IPS-15b (cell line): ENCODE measurements around the gene CCNB1IP1.
A peak's percentile ranks its signal among the peaks of the same experiment; 100 is the strongest.
"Not testable (repeated sequence)": the region's sequence is repeated elsewhere in the genome, so short reads cannot be mapped to it uniquely, and the experiment has no call there.

Experiments used
- H3K27me3 ChIP-seq: one replicate; pipeline ENCODE4 v1.6.1; 2013; ENCODE audit warnings: low read length; ENCODE audit not compliant: control insufficient read depth, insufficient read depth
- H3K36me3 ChIP-seq: one replicate; pipeline ENCODE4 v1.6.1; 2013; ENCODE audit warnings: low read length; ENCODE audit not compliant: control insufficient read depth, insufficient read depth
- H3K4me1 ChIP-seq: one replicate; pipeline ENCODE4 v1.6.1; 2013; ENCODE audit warnings: mild to moderate bottlenecking, low read length; ENCODE audit not compliant: control insufficient read depth, insufficient read depth
- H3K4me3 ChIP-seq: one replicate; pipeline ENCODE4 v1.5.1; 2013; ENCODE audit warnings: low read depth, low read length
- H3K9ac ChIP-seq: one replicate; pipeline ENCODE4 v1.6.1; 2013; ENCODE audit warnings: low read depth, mild to moderate bottlenecking, low read length
- H3K9me3 ChIP-seq: one replicate; pipeline ENCODE4 v1.6.1; 2013; ENCODE audit warnings: mild to moderate bottlenecking, low read length; ENCODE audit not compliant: control insufficient read depth, insufficient read depth

CCNB1IP1 gene, protein sequence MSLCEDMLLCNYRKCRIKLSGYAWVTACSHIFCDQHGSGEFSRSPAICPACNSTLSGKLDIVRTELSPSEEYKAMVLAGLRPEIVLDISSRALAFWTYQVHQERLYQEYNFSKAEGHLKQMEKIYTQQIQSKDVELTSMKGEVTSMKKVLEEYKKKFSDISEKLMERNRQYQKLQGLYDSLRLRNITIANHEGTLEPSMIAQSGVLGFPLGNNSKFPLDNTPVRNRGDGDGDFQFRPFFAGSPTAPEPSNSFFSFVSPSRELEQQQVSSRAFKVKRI

GRCh38 chr14:20332788-20333493 is at the start of gene CCNB1IP1:
Gene CCNB1IP1, minus strand, starts transcription at chr14:20333279. Its CDS starts 16,756 bp downstream, at chr14:20316523.
- Histone ChIP-seq H3K9me3 (no peaks in the 10 kb centered on the region), H3K36me3 (peaks cover 4% of the 10 kb centered on the region), H3K4me1 (peaks cover 5% of the 10 kb centered on the region), H3K27me3 (no peaks in the 10 kb centered on the region), H3K9ac (peak within 1 kb of the TSS; percentile 94), H3K4me3 (peak within 1 kb of the TSS; percentile 86)

DNA sequence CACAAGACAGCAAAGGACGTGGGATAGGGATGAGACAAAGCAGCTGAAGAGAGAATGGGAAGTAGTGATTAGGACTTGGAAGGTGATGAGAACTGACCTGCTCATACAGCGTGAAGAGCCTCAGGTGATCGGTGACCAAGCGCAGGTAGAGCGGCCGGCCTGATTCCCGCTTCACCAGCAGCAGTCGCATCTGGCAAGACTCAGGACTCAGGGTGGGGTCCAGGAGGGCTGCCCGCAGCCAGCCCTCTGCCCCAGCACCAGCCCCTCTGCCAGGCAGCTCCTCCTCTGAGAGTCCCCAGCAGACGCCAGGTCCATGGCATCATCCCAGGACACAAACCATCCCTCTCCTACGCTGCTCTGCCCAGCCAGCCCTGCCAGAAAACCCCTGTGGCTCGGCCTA is 49.4 kb upstream of the CCNB1IP1 start:
- Histone ChIP-seq H3K9ac (no peak overlapping the region), H3K27me3 (no peaks in the 10 kb centered on the region), H3K4me3 (no peak overlapping the region), H3K4me1 (no peaks in the 10 kb centered on the region), H3K36me3 (peaks cover 71% of the 10 kb centered on the region), H3K9me3 (no peaks in the 10 kb centered on the region)

GRCh38 chr14:20381341-20381740 is 48.3 kb upstream of the CCNB1IP1 start:
- Histone ChIP-seq H3K9me3 (no peaks in the 10 kb centered on the region), H3K4me1 (no peaks in the 10 kb centered on the region), H3K27me3 (no peaks in the 10 kb centered on the region), H3K4me3 (no peak overlapping the region), H3K36me3 (peaks cover 69% of the 10 kb centered on the region), H3K9ac (no peak overlapping the region)

DNA sequence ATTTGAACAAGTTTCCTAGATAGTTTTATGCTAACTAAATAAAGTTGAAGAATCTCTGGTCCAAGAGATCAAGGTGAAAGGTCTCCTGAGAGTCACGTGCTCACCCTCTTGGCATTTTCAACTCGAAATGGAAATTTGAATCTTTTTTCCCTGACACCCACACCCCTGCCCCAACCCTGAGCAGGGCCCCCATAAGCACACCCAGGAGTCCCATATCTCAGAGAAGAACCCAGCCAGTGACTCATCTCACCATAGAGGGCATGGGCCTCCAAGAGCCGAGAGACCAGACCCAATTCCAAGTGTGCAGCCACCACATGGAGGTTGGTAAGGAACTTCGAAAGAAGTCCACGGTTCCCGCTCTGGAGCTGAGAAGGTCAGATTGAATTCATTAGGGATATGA is 47.6 kb upstream of the CCNB1IP1 start:
- Histone ChIP-seq H3K9me3 (no peaks in the 10 kb centered on the region), H3K9ac (no peak overlapping the region), H3K4me1 (no peaks in the 10 kb centered on the region), H3K4me3 (no peak overlapping the region), H3K36me3 (peaks cover 68% of the 10 kb centered on the region), H3K27me3 (no peaks in the 10 kb centered on the region)

- no peak overlapping the region for H3K9ac ChIP-seq
- no peaks in the 10 kb centered on the region for H3K4me1 ChIP-seq
- no peak overlapping the region for H3K4me3 ChIP-seq
- no peaks in the 10 kb centered on the region for H3K27me3 ChIP-seq
- H3K9me3 ChIP-seq: no peaks in the 10 kb centered on the region
- H3K36me3 ChIP-seq: peaks cover 63% of the 10 kb centered on the region
Measured at GRCh38 chr14:20379743-20380142, 46.7 kb upstream of the CCNB1IP1 start.

DNA sequence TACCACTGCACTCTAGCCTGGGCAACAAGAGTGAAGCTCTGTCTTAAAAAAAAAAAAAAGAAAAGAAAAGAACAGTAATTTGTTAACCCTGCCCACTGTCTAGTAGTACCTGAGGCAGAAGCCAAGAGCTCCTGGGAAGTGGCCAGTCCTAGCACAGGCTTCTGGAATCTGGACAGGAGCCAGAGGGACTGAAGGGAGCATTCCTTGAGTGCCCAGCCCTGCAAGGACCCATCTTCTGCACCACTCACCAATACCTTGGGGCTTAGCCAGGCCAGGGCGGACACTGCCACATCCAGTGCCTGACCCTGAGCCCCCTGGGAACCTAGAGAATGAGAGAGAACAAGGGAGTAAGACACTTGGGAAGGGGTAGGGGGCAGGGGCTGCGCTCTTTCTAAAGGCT is 44.1 kb upstream of the CCNB1IP1 start:
- Histone ChIP-seq H3K9me3 (no peaks in the 10 kb centered on the region), H3K36me3 (peaks cover 49% of the 10 kb centered on the region), H3K4me3 (no peak overlapping the region), H3K27me3 (no peaks in the 10 kb centered on the region), H3K9ac (no peak overlapping the region), H3K4me1 (no peaks in the 10 kb centered on the region)

DNA sequence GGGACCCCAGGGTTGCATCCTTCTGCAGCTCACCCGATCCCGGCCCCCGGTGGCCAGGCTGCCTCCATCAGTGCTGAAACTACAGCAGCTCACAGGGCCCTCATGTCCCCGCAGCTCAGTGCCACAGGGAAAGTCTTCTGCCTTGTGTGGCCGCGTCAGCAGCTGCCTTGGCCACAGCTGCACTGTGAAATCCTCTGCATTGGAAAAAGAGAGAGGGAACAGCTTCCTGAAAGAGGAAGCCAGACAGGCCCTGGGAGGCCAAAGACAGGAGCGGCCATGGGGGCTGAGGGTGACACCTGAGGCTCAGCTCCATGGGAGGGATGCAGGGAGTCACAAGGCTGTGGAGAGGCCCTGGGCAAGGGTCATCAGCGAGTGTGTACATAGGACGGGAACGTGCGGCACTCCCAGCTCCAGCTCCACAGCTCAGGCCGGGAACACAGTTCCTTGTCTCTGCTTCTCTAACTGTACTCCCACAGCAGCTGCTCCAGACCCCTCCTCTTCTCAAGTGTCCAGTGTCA is 43.1 kb upstream of the CCNB1IP1 start:
- Histone ChIP-seq H3K27me3 (no peaks in the 10 kb centered on the region), H3K9me3 (no peaks in the 10 kb centered on the region), H3K9ac (no peak overlapping the region), H3K4me1 (no peaks in the 10 kb centered on the region), H3K4me3 (no peak overlapping the region), H3K36me3 (peaks cover 40% of the 10 kb centered on the region)

GRCh38 chr14:20375471-20375870 is 42.4 kb upstream of the CCNB1IP1 start:
- Histone ChIP-seq H3K4me3 (no peak overlapping the region), H3K4me1 (no peaks in the 10 kb centered on the region), H3K36me3 (peaks cover 40% of the 10 kb centered on the region), H3K9me3 (no peaks in the 10 kb centered on the region), H3K27me3 (no peaks in the 10 kb centered on the region), H3K9ac (no peak overlapping the region)

DNA sequence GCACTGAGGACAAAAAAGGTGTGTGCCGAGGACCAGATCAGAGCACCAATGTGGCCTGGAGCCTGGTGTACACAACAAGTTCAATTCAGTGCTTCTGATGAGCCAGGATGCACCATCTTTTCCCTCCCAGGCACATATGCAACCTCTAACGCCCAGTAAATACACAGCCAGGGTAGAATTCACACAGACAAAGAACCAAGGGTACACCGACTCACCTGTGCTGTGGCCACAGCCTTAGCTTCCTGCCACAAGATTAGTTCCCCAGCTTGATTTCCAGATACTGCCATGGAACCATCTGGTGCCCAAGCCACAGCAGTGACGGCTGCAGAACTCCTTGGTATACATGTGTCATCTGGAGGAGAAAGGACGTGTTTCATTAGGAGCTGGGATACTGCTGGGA is 39.7 kb upstream of the CCNB1IP1 start:
- Histone ChIP-seq H3K4me1 (no peaks in the 10 kb centered on the region), H3K36me3 (peaks cover 23% of the 10 kb centered on the region), H3K27me3 (no peaks in the 10 kb centered on the region), H3K9me3 (no peaks in the 10 kb centered on the region), H3K4me3 (no peak overlapping the region), H3K9ac (no peak overlapping the region)

DNA sequence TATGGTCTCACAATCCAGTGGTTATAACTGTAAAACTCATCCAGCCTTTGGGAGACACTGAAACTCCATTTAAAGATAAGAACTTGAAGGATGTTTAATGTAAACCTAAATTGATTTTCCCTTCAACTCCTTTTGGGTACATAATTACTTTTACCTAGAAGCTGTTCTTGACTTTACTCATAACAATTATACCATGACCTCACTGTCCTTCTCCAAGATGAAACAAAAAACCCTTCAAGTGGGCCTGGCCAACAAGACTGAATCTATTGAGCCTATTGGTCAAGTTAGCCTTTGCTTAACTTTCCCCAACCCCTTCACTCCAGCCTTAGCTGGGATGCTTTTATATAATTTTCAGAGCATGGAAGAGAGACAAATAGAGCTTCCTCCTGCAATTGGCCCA is 32.8 kb upstream of the CCNB1IP1 start:
- no peaks in the 10 kb centered on the region for H3K4me1 ChIP-seq

GRCh38 chr14:20358474-20358873 is 25.4 kb upstream of the CCNB1IP1 start:
- H3K4me3 ChIP-seq, H3K4me1 ChIP-seq, H3K9ac ChIP-seq, H3K27me3 ChIP-seq, H3K9me3 ChIP-seq: not testable (repeated sequence)
- peaks cover 24% of the 10 kb centered on the region for H3K36me3 ChIP-seq

More for the DNA sequence above, 32.8 kb upstream of the CCNB1IP1 start:
- Histone ChIP-seq H3K27me3 (no peaks in the 10 kb centered on the region), H3K9ac (no peak overlapping the region), H3K4me3 (no peak overlapping the region), H3K9me3 (no peaks in the 10 kb centered on the region), H3K36me3 (peaks cover 2% of the 10 kb centered on the region)

DNA sequence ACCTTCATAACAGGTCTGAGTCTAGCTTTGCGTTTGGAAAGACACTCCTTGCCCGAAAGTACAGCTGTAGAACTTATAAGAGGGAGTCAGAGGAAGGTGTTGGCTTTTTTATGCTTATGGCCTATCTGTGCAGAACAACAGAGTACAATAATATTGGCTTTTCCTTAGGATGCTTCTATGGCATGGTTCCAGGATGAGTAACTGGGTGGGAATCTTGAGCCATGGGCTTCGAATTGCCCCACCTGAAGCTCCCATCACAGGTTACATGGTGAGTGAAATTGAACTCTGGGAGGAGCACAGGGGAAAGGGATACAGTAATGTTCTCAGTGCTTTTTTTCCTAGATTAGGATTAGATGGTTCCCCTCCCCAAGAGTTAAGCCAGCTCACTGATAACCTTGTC is 23.3 kb upstream of the CCNB1IP1 start:
- no peaks in the 10 kb centered on the region for H3K4me1 ChIP-seq
- no peak overlapping the region for H3K4me3 ChIP-seq
- H3K27me3 ChIP-seq: no peaks in the 10 kb centered on the region
- no peaks in the 10 kb centered on the region for H3K9me3 ChIP-seq
- H3K9ac ChIP-seq: no peak overlapping the region
- peaks cover 34% of the 10 kb centered on the region for H3K36me3 ChIP-seq
